GM23338 (cell line): Measurements from ENCODE around the gene TTC9C.

Experiments used
- CREB1 ChIP-seq: fragments of 250-450 bp; sonication (Bioruptor Pico); IDR thresholded peaks from 2 replicates; pipeline ENCODE4 v1.5.0; 2020; ENCODE audit warnings: low read depth, mild to moderate bottlenecking, moderate library complexity
- CTCF ChIP-seq, 2 experiments: fragments of 200-600 bp in 1 of 2; sonication (generic) in 1 of 2; conservative IDR thresholded peaks; 2 replicates each; pipeline versions ENCODE4 v1.5.1 to v1.6.1; 2016 to 2017; ENCODE audit warnings: antibody characterized with exemption in 2 of 2, low read depth in 2 of 2, mild to moderate bottlenecking in 2 of 2, moderate library complexity in 1 of 2
- ETS1 ChIP-seq: IDR thresholded peaks from 2 replicates; pipeline ENCODE4 v1.6.1; 2016; ENCODE audit warnings: antibody characterized with exemption
- EZH2 ChIP-seq: fragments of 200-600 bp; sonication (generic); IDR thresholded peaks from one replicate; pipeline ENCODE4 v1.8.0; 2017; ENCODE audit warnings: antibody characterized with exemption, mild to moderate bottlenecking, low read depth; ENCODE audit not compliant: unreplicated experiment
- POLR2AphosphoS5 ChIP-seq: IDR thresholded peaks from 2 replicates; pipeline ENCODE4 v1.6.1; 2016; ENCODE audit warnings: antibody characterized with exemption, low read depth
- REST ChIP-seq: IDR thresholded peaks from one replicate; pipeline ENCODE4 v1.6.1; 2018; ENCODE audit warnings: antibody characterized with exemption; ENCODE audit not compliant: unreplicated experiment
- ZNF331 ChIP-seq: fragments of 250-450 bp; sonication (Bioruptor Pico); IDR thresholded peaks from 2 replicates; pipeline ENCODE4 v1.5.0; 2020; ENCODE audit warnings: low read depth, mild to moderate bottlenecking, moderate library complexity

- TF ChIP-seq CTCF (conservative IDR thresholded peaks at IDR 0.05; ENCODE audit: low read depth in 2 of 2) (peak; percentile 76 to 92), ETS1 (no peak), EZH2 (no peak), CREB1 (CRISPR knock-in tag) (peak; percentile 68), ZNF331 (CRISPR knock-in tag) (no peak), POLR2AphosphoS5 (no peak; the same call in 1 of the 2 replicates), REST (no peak)
Observed at GRCh38 chr11:62786318-62787004, 58.2 kb downstream of the TTC9C start.
